ENCODE results near the gene GATA3.

Gene GATA3

GRCh38 chr10:8051109-8051821 is 3.2 kb upstream of the GATA3 start:
- no peak for DNase-seq

GRCh38 chr10:8051851-8052257 is 2.6 kb upstream of the GATA3 start:
- no peak for DNase-seq

GRCh38 chr10:8052341-8052955 is 2.0 kb upstream of the GATA3 start:
- no peak for DNase-seq

- DNase-seq = no peak
Observed at GRCh38 chr10:8052956-8053445, 1.5 kb upstream of the GATA3 start.

GRCh38 chr10:8053446-8054243 is 843 bp upstream of the GATA3 start:
- DNase-seq = peak; percentile 35 to 75

GRCh38 chr10:8054244-8054493 is 319 bp upstream of the GATA3 start:
- DNase-seq = no peak

- no peak for DNase-seq
Observed at GRCh38 chr10:8055420-8056349, 1.2 kb downstream of the GATA3 start.

- no peak for DNase-seq
Observed at GRCh38 chr10:8056378-8056777, 1.9 kb downstream of the GATA3 start.

- no peak for DNase-seq
Observed at GRCh38 chr10:8056871-8057331, 2.4 kb downstream of the GATA3 start.

GRCh38 chr10:8057636-8058273 is 3.3 kb downstream of the GATA3 start:
- no peak for DNase-seq

GRCh38 chr10:8058274-8059111 is 4.0 kb downstream of the GATA3 start:
- DNase-seq = no peak

- no peak for DNase-seq
Observed at GRCh38 chr10:8059191-8059936, 4.9 kb downstream of the GATA3 start.

- DNase-seq = no peak
Observed at GRCh38 chr10:8060010-8060703, 5.7 kb downstream of the GATA3 start.

GRCh38 chr10:8060704-8061121 is 6.2 kb downstream of the GATA3 start:
- DNase-seq = no peak

- no peak for DNase-seq
Observed at GRCh38 chr10:8061274-8062211, 7.1 kb downstream of the GATA3 start.

GRCh38 chr10:8063128-8063908 is 8.8 kb downstream of the GATA3 start:
- DNase-seq = no peak

GRCh38 chr10:8063935-8064334 is 9.4 kb downstream of the GATA3 start:
- no peak for DNase-seq

- no peak for DNase-seq
Observed at GRCh38 chr10:8064436-8064835, 9.9 kb downstream of the GATA3 start.
